AG08396 (cell line): ENCODE data around the gene HOXC5.
"Not testable (repeated sequence)": the region's sequence is repeated elsewhere in the genome, so short reads cannot be mapped to it uniquely, and the experiment has no call there.

ENCODE experiments used
- DNase-seq: peaks from one replicate; pipeline ENCODE4 v3.0.0; 2012; ENCODE audit warnings: low spot score, mixed read lengths

Gene HOXC5

GRCh38 chr12:54066408-54066807, 33.6 kb downstream of the HOXC5 start:
- DNase-seq: no peak

- no peak for DNase-seq
These were observed 35.7 kb downstream of the HOXC5 start for GRCh38 chr12:54068418-54069070.

GRCh38 chr12:54071942-54072341, 39.1 kb downstream of the HOXC5 start:
- no peak for DNase-seq

GRCh38 chr12:54074308-54074707, 41.5 kb downstream of the HOXC5 start:
- no peak for DNase-seq

GRCh38 chr12:54075409-54075808, 42.6 kb downstream of the HOXC5 start:
- no peak for DNase-seq

GRCh38 chr12:54075974-54076373, 43.1 kb downstream of the HOXC5 start:
- no peak for DNase-seq

GRCh38 chr12:54077843-54078242, 45.0 kb downstream of the HOXC5 start:
- not testable (repeated sequence) for DNase-seq

- DNase-seq: not testable (repeated sequence)
These were observed 46.3 kb downstream of the HOXC5 start for GRCh38 chr12:54079115-54079514.

GRCh38 chr12:54080008-54080924, 47.4 kb downstream of the HOXC5 start:
- not testable (repeated sequence) for DNase-seq

- not testable (repeated sequence) for DNase-seq
These were observed 48.2 kb downstream of the HOXC5 start for GRCh38 chr12:54081053-54081514.

GRCh38 chr12:54081581-54082396, 48.9 kb downstream of the HOXC5 start:
- DNase-seq: not testable (repeated sequence)

- no peak for DNase-seq
These were observed 49.6 kb downstream of the HOXC5 start for GRCh38 chr12:54082397-54082892.
